ENCODE results near the gene GADD45B. TPM values are rescaled to one million over a fixed set of nuclear protein-coding genes. Genes with fewer than 3 reads are reported as not detected.

GADD45B gene
- polyA plus RNA-seq, 2 donors, result 37.6 to 62.6 TPM

- Histone ChIP-seq H3K36me3 (ENCODE audit: control insufficient read depth in 2 of 2, insufficient read depth in 2 of 2, low read length in 1 of 2) (no peaks in the 10 kb centered on the region), H3K4me1 (ENCODE audit: control insufficient read depth in 2 of 2, insufficient read depth in 2 of 2, low read length in 1 of 2) (peaks cover 0 to 5% of the 10 kb centered on the region in 2 donors), H3K9me3 (ENCODE audit: control insufficient read depth in 2 of 2, insufficient read depth in 1 of 2, low read depth in 1 of 2, low read length in 1 of 2) (peaks cover 0 to 4% of the 10 kb centered on the region in 2 donors), H3K4me3 (ENCODE audit: low read depth in 1 of 2, low read length in 2 of 2) (peak overlapping the region; percentile 90 to 91), H3K27me3 (ENCODE audit: control insufficient read depth in 1 of 2, insufficient read depth in 2 of 2, low read length in 2 of 2) (no peaks in the 10 kb centered on the region), H3K27ac (ENCODE audit: low read depth in 2 of 2, low read length in 1 of 2) (peak overlapping the region; percentile 94 to 97)
- 22 to 29% methylated on average over 18 to 21 of the region's 21 CpGs for WGBS, 2 donors
Observed at GRCh38 chr19:2477732-2478191, 1.8 kb downstream of the GADD45B start.

GRCh38 chr19:2478278-2478755, 2.4 kb downstream of the GADD45B start:
- H3K4me3 ChIP-seq (ENCODE audit: low read depth in 1 of 2, low read length in 2 of 2), result peak overlapping the region; percentile 48 to 91
- peaks cover 0 to 5% of the 10 kb centered on the region in 2 donors for H3K4me1 ChIP-seq (ENCODE audit: control insufficient read depth in 2 of 2, insufficient read depth in 2 of 2, low read length in 1 of 2)
- no peaks in the 10 kb centered on the region for H3K27me3 ChIP-seq (ENCODE audit: control insufficient read depth in 1 of 2, insufficient read depth in 2 of 2, low read length in 2 of 2)
- peaks cover 0 to 4% of the 10 kb centered on the region in 2 donors for H3K9me3 ChIP-seq (ENCODE audit: control insufficient read depth in 2 of 2, insufficient read depth in 1 of 2, low read depth in 1 of 2, low read length in 1 of 2)
- peak overlapping the region; percentile 94 to 95 for H3K27ac ChIP-seq (ENCODE audit: low read depth in 2 of 2, low read length in 1 of 2)
- WGBS, 2 donors, result 5 to 7% methylated on average over 20 of the region's 20 CpGs
- no peaks in the 10 kb centered on the region for H3K36me3 ChIP-seq (ENCODE audit: control insufficient read depth in 2 of 2, insufficient read depth in 2 of 2, low read length in 1 of 2)

GRCh38 chr19:2478756-2479555, 3.0 kb downstream of the GADD45B start:
- H3K4me3 ChIP-seq (ENCODE audit: low read depth in 1 of 2, low read length in 2 of 2), result peak overlapping the region; percentile 48 to 91
- H3K27ac ChIP-seq (ENCODE audit: low read depth in 2 of 2, low read length in 1 of 2), result peak overlapping the region; percentile 94 to 95
- no peaks in the 10 kb centered on the region for H3K27me3 ChIP-seq (ENCODE audit: control insufficient read depth in 1 of 2, insufficient read depth in 2 of 2, low read length in 2 of 2)

GRCh38 chr19:2479556-2480194, 3.7 kb downstream of the GADD45B start:
- peaks cover 0 to 5% of the 10 kb centered on the region in 2 donors for H3K9me3 ChIP-seq (ENCODE audit: control insufficient read depth in 2 of 2, insufficient read depth in 1 of 2, low read depth in 1 of 2, low read length in 1 of 2)
- no peaks in the 10 kb centered on the region for H3K27me3 ChIP-seq (ENCODE audit: control insufficient read depth in 1 of 2, insufficient read depth in 2 of 2, low read length in 2 of 2)
- no peaks in the 10 kb centered on the region for H3K36me3 ChIP-seq (ENCODE audit: control insufficient read depth in 2 of 2, insufficient read depth in 2 of 2, low read length in 1 of 2)
- H3K27ac ChIP-seq (ENCODE audit: low read depth in 2 of 2, low read length in 1 of 2), result no peak overlapping the region
- no peak overlapping the region for H3K4me3 ChIP-seq (ENCODE audit: low read depth in 1 of 2, low read length in 2 of 2)
- peaks cover 0 to 7% of the 10 kb centered on the region in 2 donors for H3K4me1 ChIP-seq (ENCODE audit: control insufficient read depth in 2 of 2, insufficient read depth in 2 of 2, low read length in 1 of 2)
- WGBS, 2 donors, result 70 to 74% methylated on average over 20 of the region's 20 CpGs

More at GRCh38 chr19:2478756-2479555, 3.0 kb downstream of the GADD45B start:
- 3 to 4% methylated on average over 39 of the region's 39 CpGs for WGBS, 2 donors
- Histone ChIP-seq H3K36me3 (ENCODE audit: control insufficient read depth in 2 of 2, insufficient read depth in 2 of 2, low read length in 1 of 2) (no peaks in the 10 kb centered on the region), H3K4me1 (ENCODE audit: control insufficient read depth in 2 of 2, insufficient read depth in 2 of 2, low read length in 1 of 2) (peaks cover 0 to 5% of the 10 kb centered on the region in 2 donors), H3K9me3 (ENCODE audit: control insufficient read depth in 2 of 2, insufficient read depth in 1 of 2, low read depth in 1 of 2, low read length in 1 of 2) (peaks cover 0 to 5% of the 10 kb centered on the region in 2 donors)

GRCh38 chr19:2481466-2481865, 5.5 kb downstream of the GADD45B start:
- 94 to 95% methylated on average over 16 of the region's 16 CpGs for WGBS, 2 donors
- peaks cover 0 to 2% of the 10 kb centered on the region in 2 donors for H3K4me1 ChIP-seq (ENCODE audit: control insufficient read depth in 2 of 2, insufficient read depth in 2 of 2, low read length in 1 of 2)
- no peaks in the 10 kb centered on the region for H3K27me3 ChIP-seq (ENCODE audit: control insufficient read depth in 1 of 2, insufficient read depth in 2 of 2, low read length in 2 of 2)
- H3K27ac ChIP-seq (ENCODE audit: low read depth in 2 of 2, low read length in 1 of 2), result no peak overlapping the region
- H3K9me3 ChIP-seq (ENCODE audit: control insufficient read depth in 2 of 2, insufficient read depth in 1 of 2, low read depth in 1 of 2, low read length in 1 of 2), result peaks cover 0 to 5% of the 10 kb centered on the region in 2 donors
- no peaks in the 10 kb centered on the region for H3K36me3 ChIP-seq (ENCODE audit: control insufficient read depth in 2 of 2, insufficient read depth in 2 of 2, low read length in 1 of 2)
- no peak overlapping the region for H3K4me3 ChIP-seq (ENCODE audit: low read depth in 1 of 2, low read length in 2 of 2)

- WGBS, 2 donors, result 77% methylated on average over 12 of the region's 12 CpGs
Observed at GRCh38 chr19:2482354-2483038, 6.6 kb downstream of the GADD45B start.

GRCh38 chr19:2483084-2483483, 7.2 kb downstream of the GADD45B start:
- no peaks in the 10 kb centered on the region for H3K27me3 ChIP-seq (ENCODE audit: control insufficient read depth in 1 of 2, insufficient read depth in 2 of 2, low read length in 2 of 2)
- no peak overlapping the region for H3K27ac ChIP-seq (ENCODE audit: low read depth in 2 of 2, low read length in 1 of 2)
- peaks cover 0 to 2% of the 10 kb centered on the region in 2 donors for H3K4me1 ChIP-seq (ENCODE audit: control insufficient read depth in 2 of 2, insufficient read depth in 2 of 2, low read length in 1 of 2)
- WGBS, 2 donors, result 81 to 88% methylated on average over 6 of the region's 6 CpGs
- peaks cover 0 to 5% of the 10 kb centered on the region in 2 donors for H3K9me3 ChIP-seq (ENCODE audit: control insufficient read depth in 2 of 2, insufficient read depth in 1 of 2, low read depth in 1 of 2, low read length in 1 of 2)
- no peak overlapping the region for H3K4me3 ChIP-seq (ENCODE audit: low read depth in 1 of 2, low read length in 2 of 2)
- H3K36me3 ChIP-seq (ENCODE audit: control insufficient read depth in 2 of 2, insufficient read depth in 2 of 2, low read length in 1 of 2), result no peaks in the 10 kb centered on the region

More at GRCh38 chr19:2482354-2483038, 6.6 kb downstream of the GADD45B start:
- H3K4me1 ChIP-seq (ENCODE audit: control insufficient read depth in 2 of 2, insufficient read depth in 2 of 2, low read length in 1 of 2), result peaks cover 0 to 2% of the 10 kb centered on the region in 2 donors
- no peaks in the 10 kb centered on the region for H3K27me3 ChIP-seq (ENCODE audit: control insufficient read depth in 1 of 2, insufficient read depth in 2 of 2, low read length in 2 of 2)
- no peak overlapping the region for H3K4me3 ChIP-seq (ENCODE audit: low read depth in 1 of 2, low read length in 2 of 2)
- H3K36me3 ChIP-seq (ENCODE audit: control insufficient read depth in 2 of 2, insufficient read depth in 2 of 2, low read length in 1 of 2), result no peaks in the 10 kb centered on the region
- H3K27ac ChIP-seq (ENCODE audit: low read depth in 2 of 2, low read length in 1 of 2), result no peak overlapping the region
- H3K9me3 ChIP-seq (ENCODE audit: control insufficient read depth in 2 of 2, insufficient read depth in 1 of 2, low read depth in 1 of 2, low read length in 1 of 2), result peaks cover 0 to 5% of the 10 kb centered on the region in 2 donors

GRCh38 chr19:2483484-2484151, 7.7 kb downstream of the GADD45B start:
- Histone ChIP-seq H3K4me3 (ENCODE audit: low read depth in 1 of 2, low read length in 2 of 2) (no peak overlapping the region), H3K9me3 (ENCODE audit: control insufficient read depth in 2 of 2, insufficient read depth in 1 of 2, low read depth in 1 of 2, low read length in 1 of 2) (peaks cover 0 to 5% of the 10 kb centered on the region in 2 donors), H3K27me3 (ENCODE audit: control insufficient read depth in 1 of 2, insufficient read depth in 2 of 2, low read length in 2 of 2) (no peaks in the 10 kb centered on the region), H3K4me1 (ENCODE audit: control insufficient read depth in 2 of 2, insufficient read depth in 2 of 2, low read length in 1 of 2) (peaks cover 0 to 5% of the 10 kb centered on the region in 2 donors), H3K27ac (ENCODE audit: low read depth in 2 of 2, low read length in 1 of 2) (no peak overlapping the region), H3K36me3 (ENCODE audit: control insufficient read depth in 2 of 2, insufficient read depth in 2 of 2, low read length in 1 of 2) (no peaks in the 10 kb centered on the region)
- WGBS, 2 donors, result 89 to 90% methylated on average over 4 of the region's 4 CpGs

Measured in esophagus (tissue), 2 donors.